Neural cell (in vitro differentiated cells): ENCODE measurements around the gene JOSD1. TPM values are rescaled to one million over a fixed set of nuclear protein-coding genes. Genes with fewer than 3 reads are reported as not detected.

Source experiments
- H2AFZ ChIP-seq: fragments of 200-600, 300-800 bp; sonication (generic), shearing (Covaris generic); 2 replicates; pipeline ENCODE4 v1.6.0; 2014; ENCODE audit warnings: low read depth, mild to moderate bottlenecking, antibody characterized with exemption, low read length, moderate library complexity
- H3F3A ChIP-seq: fragments of 200-600 bp; shearing (Covaris generic); 2 replicates; pipeline ENCODE4 v1.6.1; 2016; ENCODE audit warnings: mild to moderate bottlenecking, moderate library complexity, mixed read lengths, antibody characterized with exemption, low read length; ENCODE audit not compliant: insufficient read depth, poor library complexity, severe bottlenecking
- H3K27ac ChIP-seq: fragments of 200-600, 300-800 bp; sonication (generic), shearing (Covaris generic); 2 replicates; pipeline ENCODE4 v1.5.1; 2014; ENCODE audit warnings: mild to moderate bottlenecking, low read length, moderate library complexity
- H3K27me3 ChIP-seq: fragments of 300-800, 200-600 bp; sonication (generic), shearing (Covaris generic); 2 replicates; pipeline ENCODE4 v1.6.0; 2014; ENCODE audit warnings: mild to moderate bottlenecking, low read depth, low read length, moderate library complexity; ENCODE audit not compliant: insufficient read depth
- H3K36me3 ChIP-seq: fragments of 300-800, 200-600 bp; sonication (generic), shearing (Covaris generic); 2 replicates; pipeline ENCODE4 v1.5.1; 2014; ENCODE audit warnings: mild to moderate bottlenecking, antibody characterized with exemption, low read length, moderate library complexity; ENCODE audit not compliant: insufficient read depth
- H3K4me2 ChIP-seq: fragments of 300-800, 200-600 bp; sonication (generic), shearing (Covaris generic); 2 replicates; pipeline ENCODE4 v1.6.0; 2014; ENCODE audit warnings: mild to moderate bottlenecking, low read length
- H3K4me3 ChIP-seq: fragments of 300-800, 200-600 bp; sonication (generic), shearing (Covaris generic); 2 replicates; pipeline ENCODE4 v1.5.1; 2014; ENCODE audit warnings: mild to moderate bottlenecking, low read length, moderate library complexity
- H3K79me2 ChIP-seq: fragments of 200-600 bp; shearing (Covaris generic); replicated peaks from 2 replicates; pipeline ENCODE4 v1.6.0; 2014; ENCODE audit warnings: mild to moderate bottlenecking, low read length, moderate library complexity; ENCODE audit not compliant: insufficient read depth
- H3K9ac ChIP-seq: fragments of 300-800, 200-600 bp; sonication (generic), shearing (Covaris generic); 2 replicates; pipeline ENCODE4 v1.6.1; 2016; ENCODE audit warnings: mild to moderate bottlenecking, low read length, mixed read lengths
- H3K9me2 ChIP-seq: fragments of 200-600 bp; shearing (Covaris generic); 2 replicates; pipeline ENCODE4 v1.6.1; 2016; ENCODE audit warnings: mild to moderate bottlenecking, low read length, mixed read lengths; ENCODE audit not compliant: insufficient read depth
- H3K9me3 ChIP-seq: fragments of 200-600, 300-800 bp; sonication (generic), shearing (Covaris generic); 2 replicates; pipeline ENCODE4 v1.6.1; 2016; ENCODE audit warnings: mild to moderate bottlenecking, mixed run types, low read length, moderate library complexity, mixed read lengths
- H4K20me1 ChIP-seq: fragments of 200-600 bp; shearing (Covaris generic); 2 replicates; pipeline ENCODE4 v1.6.1; 2016; ENCODE audit warnings: mild to moderate bottlenecking, mixed run types; ENCODE audit not compliant: insufficient read depth
- CTCF ChIP-seq: fragments of 450-650 bp; IDR thresholded peaks from 2 replicates; pipeline ENCODE4 v1.5.1; 2014; ENCODE audit warnings: antibody characterized with exemption, mild to moderate bottlenecking, moderate library complexity; ENCODE audit not compliant: poor library complexity, severe bottlenecking
- EP300 ChIP-seq: fragments of 450-650 bp; conservative IDR thresholded peaks from 2 replicates; pipeline ENCODE4 v1.6.1; 2014; ENCODE audit warnings: antibody characterized with exemption, mild to moderate bottlenecking, moderate library complexity; ENCODE audit not compliant: poor library complexity, severe bottlenecking
- EZH2 ChIP-seq: fragments of 200-600, 300-800 bp; shearing (Covaris generic), sonication (generic); IDR thresholded peaks from 2 replicates; pipeline ENCODE4 v1.6.1; 2014; ENCODE audit warnings: antibody characterized with exemption, low read length, borderline replicate concordance, mild to moderate bottlenecking; ENCODE audit not compliant: insufficient read depth, poor library complexity, severe bottlenecking
- MXI1 ChIP-seq: fragments of 450-650 bp; conservative IDR thresholded peaks from 2 replicates; pipeline ENCODE4 v1.6.1; 2014; ENCODE audit warnings: antibody characterized with exemption, mild to moderate bottlenecking; ENCODE audit not compliant: poor library complexity, severe bottlenecking
- POLR2AphosphoS5 ChIP-seq: IDR thresholded peaks from 2 replicates; pipeline ENCODE4 v1.6.1; 2012
- RAD21 ChIP-seq: fragments of 450-650 bp; conservative IDR thresholded peaks from 2 replicates; pipeline ENCODE4 v1.6.1; 2014; ENCODE audit warnings: antibody characterized with exemption, mild to moderate bottlenecking, moderate library complexity
- SMC3 ChIP-seq: fragments of 450-650 bp; conservative IDR thresholded peaks from 2 replicates; pipeline ENCODE4 v1.6.1; 2014; ENCODE audit warnings: antibody characterized with exemption, mild to moderate bottlenecking, moderate library complexity; ENCODE audit not compliant: poor library complexity
- TAF1 ChIP-seq: IDR thresholded peaks from 2 replicates; pipeline ENCODE4 v1.6.1; 2012; ENCODE audit warnings: low read depth
- polyA plus RNA-seq: library from polyadenylated mRNA; depleted of rRNA; stranded (reverse); fragments of >200 nt; gene quantifications from 2 replicates; pipeline ENCODE4 v1.2.3, GENCODE V29; 2014
- TF ChIP-seq, protein P1 (sequence below): IDR thresholded peaks from 2 replicates; pipeline ENCODE4 v1.6.1; 2012; ENCODE audit warnings: borderline replicate concordance

JOSD1 gene
- polyA plus RNA-seq, 1 donor from 2014 or later: 71.3 TPM

- Histone ChIP-seq H3K4me2 (no peak overlapping the region), H2AFZ (no peak overlapping the region), H3F3A (no peaks in the 10 kb centered on the region), H3K79me2 (peaks cover 7% of the 10 kb centered on the region), H3K36me3 (no peaks in the 10 kb centered on the region), H3K9me2 (no peaks in the 10 kb centered on the region), H4K20me1 (no peaks in the 10 kb centered on the region), H3K4me3 (no peak overlapping the region), H3K27ac (no peak overlapping the region), H3K9ac (no peak overlapping the region), H3K9me3 (no peaks in the 10 kb centered on the region), H3K27me3 (no peaks in the 10 kb centered on the region)
- TF ChIP-seq, protein P1, sequence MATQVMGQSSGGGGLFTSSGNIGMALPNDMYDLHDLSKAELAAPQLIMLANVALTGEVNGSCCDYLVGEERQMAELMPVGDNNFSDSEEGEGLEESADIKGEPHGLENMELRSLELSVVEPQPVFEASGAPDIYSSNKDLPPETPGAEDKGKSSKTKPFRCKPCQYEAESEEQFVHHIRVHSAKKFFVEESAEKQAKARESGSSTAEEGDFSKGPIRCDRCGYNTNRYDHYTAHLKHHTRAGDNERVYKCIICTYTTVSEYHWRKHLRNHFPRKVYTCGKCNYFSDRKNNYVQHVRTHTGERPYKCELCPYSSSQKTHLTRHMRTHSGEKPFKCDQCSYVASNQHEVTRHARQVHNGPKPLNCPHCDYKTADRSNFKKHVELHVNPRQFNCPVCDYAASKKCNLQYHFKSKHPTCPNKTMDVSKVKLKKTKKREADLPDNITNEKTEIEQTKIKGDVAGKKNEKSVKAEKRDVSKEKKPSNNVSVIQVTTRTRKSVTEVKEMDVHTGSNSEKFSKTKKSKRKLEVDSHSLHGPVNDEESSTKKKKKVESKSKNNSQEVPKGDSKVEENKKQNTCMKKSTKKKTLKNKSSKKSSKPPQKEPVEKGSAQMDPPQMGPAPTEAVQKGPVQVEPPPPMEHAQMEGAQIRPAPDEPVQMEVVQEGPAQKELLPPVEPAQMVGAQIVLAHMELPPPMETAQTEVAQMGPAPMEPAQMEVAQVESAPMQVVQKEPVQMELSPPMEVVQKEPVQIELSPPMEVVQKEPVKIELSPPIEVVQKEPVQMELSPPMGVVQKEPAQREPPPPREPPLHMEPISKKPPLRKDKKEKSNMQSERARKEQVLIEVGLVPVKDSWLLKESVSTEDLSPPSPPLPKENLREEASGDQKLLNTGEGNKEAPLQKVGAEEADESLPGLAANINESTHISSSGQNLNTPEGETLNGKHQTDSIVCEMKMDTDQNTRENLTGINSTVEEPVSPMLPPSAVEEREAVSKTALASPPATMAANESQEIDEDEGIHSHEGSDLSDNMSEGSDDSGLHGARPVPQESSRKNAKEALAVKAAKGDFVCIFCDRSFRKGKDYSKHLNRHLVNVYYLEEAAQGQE: no peak
- TF ChIP-seq EZH2 (no peak), TAF1 (no peak), POLR2AphosphoS5 (no peak), SMC3 (no peak), RAD21 (no peak), EP300 (no peak), CTCF (no peak), MXI1 (no peak)
Observed at GRCh38 chr22:38748487-38749136, 47.9 kb upstream of the JOSD1 start.

DNA sequence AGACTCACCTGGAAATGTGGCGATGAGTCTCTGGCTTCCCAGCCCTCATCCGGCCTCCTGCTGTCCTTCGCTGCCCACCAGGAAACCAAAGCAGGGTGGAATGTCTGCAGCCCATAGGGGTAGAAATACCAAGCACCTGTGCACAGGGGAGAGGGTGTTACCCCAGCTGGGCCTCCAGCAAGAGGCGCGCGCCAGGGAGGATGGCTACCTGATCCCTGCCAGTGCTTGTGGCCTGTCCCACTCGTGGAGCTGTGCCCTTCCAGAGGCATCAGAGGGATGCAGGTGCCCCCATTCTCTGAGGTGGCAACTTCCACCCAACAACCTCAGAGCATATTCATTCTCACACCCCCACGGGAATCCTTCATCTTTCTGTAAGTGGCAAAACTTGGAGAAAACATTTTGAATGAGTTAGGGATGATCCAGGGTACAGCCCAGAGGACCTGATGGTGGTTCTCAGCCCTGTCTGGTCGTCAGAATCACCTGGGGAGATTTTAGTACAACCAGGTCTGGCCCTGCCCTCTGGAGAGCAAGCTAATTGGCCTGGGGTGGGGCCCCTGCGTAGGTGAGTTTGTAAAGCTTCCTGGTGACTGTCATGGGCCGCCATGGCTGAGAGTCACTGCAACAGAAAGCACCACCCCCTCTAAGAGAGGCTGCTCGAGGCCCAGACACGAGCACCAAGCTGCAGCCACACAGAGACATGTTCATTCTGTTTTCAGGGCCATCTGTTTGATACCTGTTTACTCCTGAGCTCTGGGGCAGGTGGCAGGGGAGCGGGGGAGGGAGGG is 45.1 kb upstream of the JOSD1 start:
- no peak overlapping the region for H3K9ac ChIP-seq
- no peaks in the 10 kb centered on the region for H3K9me3 ChIP-seq
- no peaks in the 10 kb centered on the region for H3K79me2 ChIP-seq
- no peaks in the 10 kb centered on the region for H3F3A ChIP-seq
- H3K27ac ChIP-seq: no peak overlapping the region
- no peaks in the 10 kb centered on the region for H3K9me2 ChIP-seq
- H3K4me2 ChIP-seq: no peak overlapping the region
- H3K36me3 ChIP-seq: peaks cover 3% of the 10 kb centered on the region
- H4K20me1 ChIP-seq: no peaks in the 10 kb centered on the region
- TF ChIP-seq, protein P1: no peak
- no peak for TF ChIP-seq CTCF
- no peak for TF ChIP-seq EP300
- no peak for TF ChIP-seq EZH2
- no peak for TF ChIP-seq SMC3
- TF ChIP-seq RAD21: no peak
- no peak for TF ChIP-seq MXI1
- no peak for TF ChIP-seq TAF1
- TF ChIP-seq POLR2AphosphoS5: no peak
- no peak overlapping the region for H3K4me3 ChIP-seq
- H3K27me3 ChIP-seq: no peaks in the 10 kb centered on the region
- H2AFZ ChIP-seq: no peak overlapping the region
